ENCODE results near the gene CEP152. TPM values are rescaled to one million over a fixed set of nuclear protein-coding genes. Genes with fewer than 3 reads are reported as not detected.
"Not testable (repeated sequence)": the region's sequence is repeated elsewhere in the genome, so short reads cannot be mapped to it uniquely, and the experiment has no call there.

Gene CEP152
- total RNA-seq, 1 donor from 2014 or later, result 1.3 TPM

DNA sequence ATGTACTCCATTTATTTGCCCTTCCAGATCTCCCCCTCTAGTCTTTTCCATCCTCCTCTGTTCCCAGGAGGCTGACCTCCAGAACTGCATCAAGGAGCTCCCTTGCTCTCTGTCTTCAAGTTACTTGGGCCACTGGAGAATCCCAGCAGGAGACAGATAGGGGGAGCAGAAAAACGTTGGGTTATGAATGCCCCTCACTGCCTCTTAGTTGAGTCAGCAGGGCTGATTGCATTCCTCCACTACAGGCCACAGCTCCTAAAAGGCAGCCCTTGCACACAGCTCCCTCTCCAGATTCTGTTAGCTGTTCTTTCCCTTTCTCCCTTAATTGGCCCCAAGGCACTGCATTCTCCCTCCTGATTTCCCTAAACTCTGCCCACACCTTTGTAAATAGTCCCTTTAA lies 12.4 kb upstream of the CEP152 start:
- intact Hi-C loops (cut with micrococcal nuclease), result no loop called here
- no peak for DNase-seq
- ATAC-seq, result no peak

DNA sequence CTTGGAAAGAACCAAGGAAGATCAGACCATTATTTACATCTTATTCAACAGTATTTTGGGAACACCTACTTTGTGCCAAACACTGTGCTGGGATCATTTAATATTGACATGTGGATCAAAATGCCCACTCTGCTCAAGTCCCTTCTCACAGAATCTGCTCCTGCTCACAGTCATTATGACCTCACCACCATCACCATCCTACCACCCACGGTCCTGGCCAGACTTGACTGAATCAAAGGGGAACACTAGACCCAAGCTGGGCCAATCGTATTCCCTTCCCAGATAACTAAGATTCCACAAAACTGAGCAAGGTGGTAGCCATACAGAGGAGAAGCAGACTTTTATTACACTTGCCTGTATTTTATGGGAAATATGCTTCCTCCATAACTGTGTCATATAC lies 3.4 kb upstream of the CEP152 start:
- DNase-seq (no peak), ATAC-seq (no peak)
- intact Hi-C loops (cut with micrococcal nuclease), result no loop called here

DNA sequence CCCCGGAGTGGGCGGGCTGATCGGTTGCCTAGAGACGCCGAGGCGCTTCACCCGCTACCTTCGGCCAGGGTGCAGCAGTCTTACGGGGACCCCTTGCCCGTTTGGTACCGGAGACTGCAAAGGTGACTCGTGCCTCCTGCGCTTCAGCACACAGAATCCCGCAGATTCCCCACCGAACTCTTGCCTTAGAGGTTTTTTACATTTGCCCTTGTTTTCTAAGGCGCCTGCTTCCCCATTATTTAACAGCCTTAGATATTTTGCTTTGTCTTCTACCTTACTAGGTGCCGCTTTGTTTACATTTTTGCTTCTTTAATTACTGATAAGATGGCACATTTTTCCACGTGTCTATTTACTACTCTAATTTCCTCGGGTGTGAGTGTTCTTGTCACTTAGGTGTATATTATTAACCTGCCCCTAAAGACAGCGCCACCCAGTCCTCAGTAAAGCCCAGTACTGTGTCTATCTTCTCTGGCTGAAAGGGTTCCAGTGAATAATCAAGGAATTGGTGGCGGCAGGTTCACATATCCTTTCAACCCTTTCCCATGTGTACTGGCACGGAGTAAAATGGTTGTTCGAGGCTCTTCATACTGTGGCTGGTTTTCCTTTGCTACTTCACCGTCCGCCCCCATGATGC lies 573 bp upstream of the CEP152 start:
- intact Hi-C loops (cut with micrococcal nuclease), result no loop called here
- ATAC-seq (peak; percentile 9), DNase-seq (no peak)

DNA sequence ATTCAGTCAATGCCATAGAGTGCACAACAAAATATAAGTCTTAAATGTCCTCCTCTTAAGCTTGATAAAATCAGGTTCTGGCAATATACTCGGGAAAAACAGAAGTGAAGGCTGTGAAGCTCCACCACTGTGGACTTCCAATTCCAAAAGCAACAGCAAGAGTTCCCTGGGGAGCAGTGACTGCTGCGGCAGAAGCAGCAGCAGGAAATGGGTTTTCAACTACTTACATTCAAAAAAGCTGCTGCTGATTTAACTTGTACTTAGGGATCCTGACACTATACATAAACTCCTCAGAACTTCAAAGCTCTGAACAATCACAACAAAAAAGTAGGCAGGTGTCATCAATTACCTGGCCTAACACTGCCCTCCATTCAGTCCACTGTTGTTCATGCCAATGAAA lies 4.7 kb downstream of the CEP152 start:
- DNase-seq, result no peak
- intact Hi-C loops (cut with micrococcal nuclease), result no loop called here
- ATAC-seq, result no peak

DNA sequence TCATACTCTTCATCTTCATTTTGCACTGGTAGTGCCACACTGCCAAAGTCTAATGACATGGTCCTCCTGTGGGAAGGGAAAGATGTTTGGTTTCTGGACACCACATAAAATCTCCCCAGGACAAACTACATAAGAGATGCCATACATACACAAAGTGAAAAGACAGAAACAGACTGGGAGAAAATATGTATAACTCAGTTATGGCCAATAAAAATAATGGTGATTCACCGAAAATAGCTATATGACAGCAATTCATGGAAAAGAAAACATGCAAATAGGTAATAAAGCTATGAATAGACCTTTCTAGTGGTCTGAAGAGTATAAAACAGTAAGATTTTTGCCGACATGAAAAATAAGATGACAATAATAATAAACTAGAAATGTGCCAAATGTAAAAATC lies 5.3 kb downstream of the CEP152 start:
- DNase-seq, result no peak
- intact Hi-C loops (cut with micrococcal nuclease), result no loop called here
- ATAC-seq, result no peak

DNA sequence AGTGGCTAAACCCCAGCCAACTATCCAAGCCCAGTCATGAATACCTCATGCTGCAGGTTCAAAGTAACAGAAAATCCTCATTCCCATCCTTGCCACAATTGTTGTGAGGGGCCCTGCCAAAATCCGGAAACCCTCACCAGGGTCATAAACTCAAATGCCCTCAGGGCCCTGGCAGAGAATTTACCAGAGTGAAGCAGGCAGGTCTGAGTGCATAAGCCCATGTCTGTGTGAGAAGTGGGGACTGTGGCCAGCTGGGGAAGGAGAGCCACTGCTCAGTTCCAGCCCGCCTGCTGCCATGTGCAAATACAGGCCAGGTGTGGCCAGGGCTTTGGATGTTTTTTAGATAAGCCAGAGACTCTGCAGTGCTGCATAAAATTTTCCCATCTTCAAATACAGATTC lies 7.0 kb downstream of the CEP152 start:
- intact Hi-C loops (cut with micrococcal nuclease), result no loop called here
- ATAC-seq (no peak), DNase-seq (no peak)

- DNase-seq (no peak), ATAC-seq (no peak)
These were observed 8.0 kb downstream of the CEP152 start for GRCh38 chr15:48802867-48803266.

DNA sequence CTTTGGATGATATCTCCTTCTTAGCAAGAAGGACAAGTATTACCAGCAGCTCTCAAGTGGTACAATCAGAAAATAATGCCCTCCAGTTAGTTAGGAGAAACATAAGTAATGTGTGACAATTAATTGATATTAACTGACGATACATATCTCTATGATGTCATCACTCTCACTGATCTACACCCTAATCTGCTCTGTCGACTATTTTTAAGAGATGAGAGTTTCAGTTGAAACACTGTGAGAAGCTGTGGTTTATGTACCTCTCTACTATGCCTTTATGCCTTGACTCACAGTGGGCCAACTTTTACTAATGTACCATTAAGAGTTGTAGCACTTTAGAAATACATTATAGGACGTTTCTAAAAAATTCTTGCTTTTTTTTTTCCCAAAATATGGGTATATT lies 8.6 kb downstream of the CEP152 start:
- intact Hi-C loops (cut with micrococcal nuclease), result no loop called here
- ATAC-seq (no peak), DNase-seq (no peak)

More at GRCh38 chr15:48802867-48803266, 8.0 kb downstream of the CEP152 start:
- intact Hi-C loops (cut with micrococcal nuclease), result no loop called here

DNA sequence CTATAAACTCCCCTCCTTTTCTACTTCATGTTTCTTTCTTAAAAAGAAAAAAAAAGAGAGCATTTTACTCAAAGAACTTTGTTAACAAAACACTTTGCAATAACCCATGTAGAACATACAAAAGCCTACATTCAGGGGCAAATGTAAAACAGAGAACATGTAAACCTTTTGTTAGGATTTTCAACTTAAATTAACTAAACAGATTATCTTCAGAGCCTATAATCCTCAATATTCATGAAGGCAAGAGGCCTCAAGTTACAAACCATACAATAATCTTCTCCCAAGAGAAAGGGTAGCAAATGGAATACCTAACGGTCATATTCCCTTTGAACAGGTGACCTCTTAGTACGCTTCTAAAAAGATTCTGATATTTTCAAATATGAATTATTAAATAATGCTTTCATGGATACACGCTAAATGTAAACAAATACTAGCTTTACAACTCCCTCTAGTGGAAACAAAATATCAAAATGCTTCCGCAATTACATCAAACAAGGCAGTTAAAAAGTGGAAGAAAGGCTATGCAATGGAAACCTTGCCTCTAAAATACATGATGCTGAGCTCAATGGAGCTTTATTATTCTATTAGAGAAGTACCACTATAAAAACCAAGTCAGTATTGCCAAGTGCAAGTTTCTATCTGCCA lies 9.9 kb downstream of the CEP152 start:
- intact Hi-C loops (cut with micrococcal nuclease), result no loop called here
- peak; percentile 41 for ATAC-seq

DNA sequence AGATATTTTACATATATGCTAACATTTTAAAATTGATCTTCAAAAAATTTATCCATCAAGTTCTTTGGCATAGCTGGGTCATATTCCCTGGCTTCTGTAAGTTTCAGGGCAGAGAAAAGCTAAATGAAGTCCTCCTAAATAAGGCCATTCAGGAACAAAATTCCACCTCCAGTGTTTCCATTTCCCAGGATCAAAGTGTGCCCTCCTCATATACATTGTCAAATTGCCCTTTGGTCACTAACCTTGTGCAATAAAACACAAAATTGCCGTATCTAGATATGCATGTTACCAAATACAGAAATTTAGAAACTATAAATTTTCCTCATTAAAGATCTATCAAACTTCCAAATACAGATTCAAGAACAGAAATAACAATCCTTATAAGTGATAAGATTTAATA lies 10.6 kb downstream of the CEP152 start:
- ATAC-seq, result no peak
- intact Hi-C loops (cut with micrococcal nuclease), result no loop called here
- no peak for DNase-seq

More for the DNA sequence above, 9.9 kb downstream of the CEP152 start:
- DNase-seq, result no peak

GRCh38 chr15:48798319-48798718 lies 12.6 kb downstream of the CEP152 start:
- DNase-seq, result no peak
- no peak for ATAC-seq
- intact Hi-C loops (cut with micrococcal nuclease), result loop anchor here (10.0 kb wide), 1 partner anchor 444 kb away; no protein-coding TSS in a partner anchor

DNA sequence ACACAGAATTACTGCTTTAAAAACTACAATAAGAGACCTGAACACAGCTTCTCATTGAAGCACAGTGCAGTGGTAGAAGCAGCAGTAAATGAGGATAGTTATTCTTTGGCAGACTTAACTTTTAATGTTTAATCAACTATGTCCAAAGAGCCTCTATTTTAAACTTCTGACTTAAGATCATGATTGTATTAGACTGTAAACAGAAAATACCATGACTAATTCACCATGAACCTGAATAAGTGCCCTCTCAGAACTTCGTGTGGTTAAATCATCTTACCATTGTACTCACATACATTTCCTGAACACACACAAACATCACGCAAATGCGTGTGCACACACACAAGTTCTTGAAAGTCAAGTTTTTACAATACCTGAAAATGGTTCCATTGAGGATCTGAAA lies 13.9 kb downstream of the CEP152 start:
- no peak for DNase-seq
- intact Hi-C loops (cut with micrococcal nuclease), result loop anchor here (10.0 kb wide), 1 partner anchor 442 kb away; no protein-coding TSS in a partner anchor
- no peak for ATAC-seq

- DNase-seq (no peak), ATAC-seq (no peak)
- intact Hi-C loops (cut with micrococcal nuclease), result loop anchor here (10.0 kb wide), 1 partner anchor 442 kb away; no protein-coding TSS in a partner anchor
These were observed 14.3 kb downstream of the CEP152 start for GRCh38 chr15:48796521-48796920.

- intact Hi-C loops (cut with micrococcal nuclease), result loop anchor here (10.0 kb wide), 1 partner anchor 441 kb away; no protein-coding TSS in a partner anchor
- DNase-seq (no peak), ATAC-seq (no peak)
These were observed 15.0 kb downstream of the CEP152 start for GRCh38 chr15:48795901-48796300.

DNA sequence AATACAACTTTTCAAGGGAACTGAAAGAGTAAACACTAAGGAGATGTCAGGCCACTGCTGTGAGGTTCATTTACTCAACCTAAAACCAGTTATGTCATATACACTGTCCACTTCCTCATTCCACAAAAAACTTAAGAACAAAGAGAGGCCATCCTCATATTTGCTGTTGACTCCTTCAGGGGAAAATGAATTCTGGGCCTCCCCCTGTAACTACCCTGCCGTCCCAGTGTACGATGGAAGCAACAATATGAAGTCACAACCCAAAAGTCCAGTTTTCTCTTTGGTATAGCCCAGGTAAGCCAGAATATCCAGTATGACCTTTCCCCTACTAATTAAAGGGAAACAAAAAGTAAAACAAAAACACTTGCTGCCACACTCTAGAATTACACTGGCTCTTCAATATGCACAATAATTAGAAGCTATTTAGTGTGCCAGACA lies 16.2 kb downstream of the CEP152 start:
- DNase-seq, result no peak
- ATAC-seq, result peak; percentile 58
- intact Hi-C loops (cut with micrococcal nuclease), result loop anchor here (10.0 kb wide), 1 partner anchor 440 kb away; no protein-coding TSS in a partner anchor

DNA sequence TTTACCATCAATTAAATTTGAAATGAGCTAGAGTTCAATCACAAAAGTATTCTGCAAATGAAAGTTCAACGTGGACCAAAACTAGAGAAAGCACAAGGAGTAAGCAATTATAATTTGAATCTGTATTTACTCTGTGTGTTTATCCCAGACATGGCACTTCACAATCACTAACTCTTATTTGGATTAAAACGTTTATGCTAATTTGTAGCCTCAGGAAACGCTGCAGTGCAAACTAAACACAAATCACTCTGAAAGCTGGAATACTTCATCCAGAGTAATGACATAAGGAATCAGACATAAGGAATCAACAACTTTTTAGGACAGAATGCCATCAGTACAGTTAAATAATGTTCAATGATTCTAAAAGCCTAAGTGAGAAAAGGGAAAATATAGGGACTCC lies 18.5 kb downstream of the CEP152 start:
- ATAC-seq (no peak), DNase-seq (no peak)
- intact Hi-C loops (cut with micrococcal nuclease), result loop anchor here (10.0 kb wide), 1 partner anchor 438 kb away; no protein-coding TSS in a partner anchor

- not testable (repeated sequence) for DNase-seq, ATAC-seq
- intact Hi-C loops (cut with micrococcal nuclease), result loop anchor here (10.0 kb wide), 1 partner anchor 436 kb away; no protein-coding TSS in a partner anchor
These were observed 20.3 kb downstream of the CEP152 start for GRCh38 chr15:48790466-48791115.

GRCh38 chr15:48785712-48786111 lies 25.2 kb downstream of the CEP152 start:
- no peak for DNase-seq
- intact Hi-C loops (cut with micrococcal nuclease), result no loop called here
- peak; percentile 56 for ATAC-seq

- ATAC-seq (peak; percentile 60), DNase-seq (peak; percentile 55)
- intact Hi-C loops (cut with micrococcal nuclease), result no loop called here
These were observed 25.7 kb downstream of the CEP152 start for GRCh38 chr15:48785195-48785594.

DNA sequence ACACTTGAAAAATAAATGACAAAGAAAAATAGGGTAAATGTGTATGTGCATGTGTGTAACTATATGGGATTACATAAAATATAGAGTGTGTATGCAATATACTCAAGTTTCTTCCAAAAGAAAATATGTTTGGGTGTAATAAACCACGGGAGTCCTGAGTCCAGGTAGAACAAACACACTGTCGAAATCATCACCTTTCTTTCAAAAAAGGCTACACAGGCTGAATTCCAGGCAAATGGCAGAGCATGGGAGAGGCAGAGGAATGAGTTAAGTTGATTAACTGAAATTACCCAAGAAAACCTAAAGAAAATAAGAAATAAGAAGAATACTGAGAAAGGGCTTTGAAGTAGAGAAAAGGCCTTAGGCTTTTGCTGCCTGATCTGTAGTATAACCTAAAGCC lies 26.1 kb downstream of the CEP152 start:
- DNase-seq (no peak), ATAC-seq (no peak)
- intact Hi-C loops (cut with micrococcal nuclease), result no loop called here

All from left ventricle myocardium superior (tissue), 1 donor.